Fibroblast of villous mesenchyme (primary cell): ENCODE data around the gene AARSD1. TPM values are rescaled to one million over a fixed set of nuclear protein-coding genes. Genes with fewer than 3 reads are reported as not detected.

Experiments used
- DNase-seq: peaks from one replicate; pipeline ENCODE4 v3.0.0-alpha.2; 2010; ENCODE audit warnings: low read depth
- H3K4me3 ChIP-seq: 2 replicates; pipeline ENCODE4 v1.5.1; 2011; ENCODE audit warnings: low read depth, mild to moderate bottlenecking, low read length
- CTCF ChIP-seq: IDR thresholded peaks from 2 replicates; pipeline ENCODE4 v1.5.1; 2012; ENCODE audit warnings: low read depth, mild to moderate bottlenecking, low read length; ENCODE audit not compliant: insufficient read depth
- total RNA-seq: library from RNA; depleted of rRNA; stranded (reverse); fragments of >200 nt; gene quantifications from 2 replicates; pipeline ENCODE4 v1.2.3, GENCODE V29; 2012

The AARSD1 gene
- total RNA-seq, 1 donor, result 16.0 TPM

GRCh38 chr17:42991471-42991870 is 27.2 kb upstream of the AARSD1 start:
- no peak for TF ChIP-seq CTCF
- DNase-seq, result no peak
- H3K4me3 ChIP-seq, result no peak overlapping the region

GRCh38 chr17:42989726-42990652 is 25.7 kb upstream of the AARSD1 start:
- no peak for DNase-seq

GRCh38 chr17:42989141-42989540 is 24.9 kb upstream of the AARSD1 start:
- no peak for TF ChIP-seq CTCF
- no peak for DNase-seq
- H3K4me3 ChIP-seq, result no peak overlapping the region

More at GRCh38 chr17:42989726-42990652, 25.7 kb upstream of the AARSD1 start:
- no peak for TF ChIP-seq CTCF
- H3K4me3 ChIP-seq, result no peak overlapping the region

- TF ChIP-seq CTCF, result no peak
- H3K4me3 ChIP-seq, result no peak overlapping the region
- DNase-seq, result no peak
These were observed 21.0 kb upstream of the AARSD1 start for GRCh38 chr17:42985225-42985624.

GRCh38 chr17:42982266-42982665 is 18.0 kb upstream of the AARSD1 start:
- peak; percentile 12 for DNase-seq
- no peak overlapping the region for H3K4me3 ChIP-seq
- no peak for TF ChIP-seq CTCF

GRCh38 chr17:42980766-42981397 is 16.6 kb upstream of the AARSD1 start:
- peak overlapping the region; percentile 70 for H3K4me3 ChIP-seq
- peak; percentile 52 for DNase-seq
- TF ChIP-seq CTCF, result no peak
